ENCODE data around the gene CYB5R3. TPM values are rescaled to one million over a fixed set of nuclear protein-coding genes. Genes with fewer than 3 reads are reported as not detected.

The CYB5R3 gene
- total RNA-seq, 1 donor from 2014 or later: 181 TPM

DNA sequence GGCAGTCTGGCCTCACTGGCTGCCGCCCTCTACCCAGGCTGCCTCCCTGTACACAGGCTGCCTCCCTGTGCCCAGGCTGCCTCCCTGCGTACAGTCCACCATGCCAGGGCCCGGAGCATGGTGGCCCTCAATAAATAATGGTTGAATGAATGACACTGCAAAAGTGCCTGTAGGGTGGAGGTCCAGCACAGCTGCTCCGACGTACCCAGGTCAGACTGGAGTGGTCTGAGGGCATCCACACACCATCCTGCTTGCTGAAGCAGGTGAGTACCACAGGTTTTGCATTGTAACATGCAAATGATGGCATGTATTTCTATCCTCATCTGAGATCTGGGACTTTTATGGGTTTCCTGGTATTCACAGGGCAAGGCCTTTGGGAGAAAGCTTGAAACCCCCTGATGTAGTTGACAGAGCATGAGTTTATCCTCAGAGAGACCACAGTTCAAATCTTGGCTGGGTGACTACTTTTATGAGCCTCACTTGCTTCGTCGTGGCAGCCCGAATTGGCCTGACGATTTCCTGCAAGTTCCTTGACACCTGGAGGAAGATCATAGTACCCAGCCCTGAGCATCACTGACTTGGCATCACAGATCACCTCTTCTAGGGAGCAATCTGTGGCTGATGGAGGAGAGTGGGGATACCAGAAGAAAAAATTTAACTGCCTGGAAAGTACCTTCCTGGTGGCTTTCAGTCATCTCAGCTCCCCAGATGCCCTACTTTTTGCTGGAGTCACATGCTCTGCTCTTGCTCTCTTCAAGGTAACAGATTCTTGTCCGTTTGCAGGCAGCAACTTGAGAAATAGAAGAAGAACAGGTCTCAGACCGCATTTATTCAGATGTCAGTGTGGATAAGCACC lies 16.0 kb upstream of the CYB5R3 start:
- TF ChIP-seq, protein P1, sequence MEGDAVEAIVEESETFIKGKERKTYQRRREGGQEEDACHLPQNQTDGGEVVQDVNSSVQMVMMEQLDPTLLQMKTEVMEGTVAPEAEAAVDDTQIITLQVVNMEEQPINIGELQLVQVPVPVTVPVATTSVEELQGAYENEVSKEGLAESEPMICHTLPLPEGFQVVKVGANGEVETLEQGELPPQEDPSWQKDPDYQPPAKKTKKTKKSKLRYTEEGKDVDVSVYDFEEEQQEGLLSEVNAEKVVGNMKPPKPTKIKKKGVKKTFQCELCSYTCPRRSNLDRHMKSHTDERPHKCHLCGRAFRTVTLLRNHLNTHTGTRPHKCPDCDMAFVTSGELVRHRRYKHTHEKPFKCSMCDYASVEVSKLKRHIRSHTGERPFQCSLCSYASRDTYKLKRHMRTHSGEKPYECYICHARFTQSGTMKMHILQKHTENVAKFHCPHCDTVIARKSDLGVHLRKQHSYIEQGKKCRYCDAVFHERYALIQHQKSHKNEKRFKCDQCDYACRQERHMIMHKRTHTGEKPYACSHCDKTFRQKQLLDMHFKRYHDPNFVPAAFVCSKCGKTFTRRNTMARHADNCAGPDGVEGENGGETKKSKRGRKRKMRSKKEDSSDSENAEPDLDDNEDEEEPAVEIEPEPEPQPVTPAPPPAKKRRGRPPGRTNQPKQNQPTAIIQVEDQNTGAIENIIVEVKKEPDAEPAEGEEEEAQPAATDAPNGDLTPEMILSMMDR (IDR thresholded peaks at IDR 0.05; ENCODE audit: insufficient read depth, low read depth, low read length): no peak
- TF ChIP-seq EZH2 (IDR thresholded peaks at IDR 0.05; ENCODE audit: insufficient read depth, low read length): no peak
- Mint-ChIP-seq H3K4me1 (ENCODE audit: low read depth, unreplicated experiment) (no peaks in the 10 kb centered on the region), H3K27me3 (ENCODE audit: low read depth, unreplicated experiment) (peaks cover 18% of the 10 kb centered on the region), H3K36me3 (ENCODE audit: low read depth, unreplicated experiment) (no peaks in the 10 kb centered on the region), H3K4me3 (ENCODE audit: unreplicated experiment) (no peak overlapping the region), H3K27ac (ENCODE audit: unreplicated experiment) (no peak overlapping the region), H3K9me3 (ENCODE audit: unreplicated experiment) (no peaks in the 10 kb centered on the region)
- Histone ChIP-seq H2AFZ (ENCODE audit: low read depth, low read length) (no peak overlapping the region), H3K79me2 (ENCODE audit: insufficient read depth, low read length) (no peaks in the 10 kb centered on the region), H3K9me3 (ENCODE audit: insufficient read depth, low read depth, low read length) (no peaks in the 10 kb centered on the region), H4K20me1 (ENCODE audit: insufficient read depth, low read length) (no peaks in the 10 kb centered on the region), H3K4me3 (ENCODE audit: insufficient read depth, low read depth, low read length) (no peak overlapping the region), H3K27me3 (ENCODE audit: insufficient read depth, low read length) (no peaks in the 10 kb centered on the region), H3K4me2 (ENCODE audit: low read length) (no peak overlapping the region), H3K9ac (ENCODE audit: low read length) (no peak overlapping the region), H3K36me3 (ENCODE audit: insufficient read depth, low read length) (no peaks in the 10 kb centered on the region), H3K4me1 (ENCODE audit: insufficient read depth, low read length) (no peaks in the 10 kb centered on the region), H3K27ac (ENCODE audit: low read depth, low read length) (no peak overlapping the region)
- DNase-seq (ENCODE audit: low read depth): no peak
- no peak for FAIRE-seq

DNA sequence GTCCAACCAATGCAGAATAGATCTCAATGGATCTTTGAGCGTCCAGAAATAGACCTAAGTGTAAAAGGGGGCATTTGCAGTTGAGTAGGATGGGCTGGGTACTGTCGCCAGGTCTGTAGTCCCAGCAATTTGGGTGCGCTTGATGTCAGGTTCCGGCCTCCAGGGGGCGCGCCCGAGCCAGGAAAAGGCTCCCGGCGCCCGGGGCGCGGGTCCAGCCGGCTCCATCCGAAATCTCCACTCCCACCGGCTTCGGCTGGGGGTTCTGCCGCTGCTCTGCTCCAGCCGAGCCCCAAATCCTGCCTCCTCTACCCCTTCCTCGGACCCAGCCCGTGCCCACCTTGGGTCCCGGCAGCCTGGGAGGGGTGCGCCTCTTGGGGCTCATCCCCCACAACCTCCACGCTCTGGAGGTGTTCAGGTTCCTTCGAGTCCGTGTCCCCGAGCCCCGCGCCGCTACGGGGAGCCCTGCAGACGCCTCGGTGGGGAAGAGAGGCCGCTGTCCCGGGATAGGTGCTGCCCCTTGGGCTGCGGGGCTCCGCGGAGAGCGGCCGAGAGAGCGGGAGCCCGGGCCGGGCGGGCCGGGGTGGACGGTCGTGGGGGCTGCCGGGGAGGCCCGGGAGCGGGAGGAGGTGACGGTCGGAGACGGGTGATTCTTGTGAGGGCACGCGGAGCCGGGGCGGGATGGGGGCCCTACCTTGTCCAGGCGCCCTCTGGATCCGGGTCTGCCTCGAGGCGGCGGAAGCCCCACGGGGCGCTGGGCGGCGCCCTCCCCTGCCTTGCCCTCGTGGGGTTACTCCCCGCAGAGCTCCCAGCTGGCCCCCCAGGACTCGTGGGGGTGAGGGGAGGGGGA lies 13.0 kb upstream of the CYB5R3 start:
- Mint-ChIP-seq H3K27ac (ENCODE audit: unreplicated experiment) (no peak overlapping the region), H3K9me3 (ENCODE audit: unreplicated experiment) (no peaks in the 10 kb centered on the region), H3K27me3 (ENCODE audit: low read depth, unreplicated experiment) (peaks cover 17% of the 10 kb centered on the region), H3K4me1 (ENCODE audit: low read depth, unreplicated experiment) (no peaks in the 10 kb centered on the region), H3K4me3 (ENCODE audit: unreplicated experiment) (no peak overlapping the region), H3K36me3 (ENCODE audit: low read depth, unreplicated experiment) (no peaks in the 10 kb centered on the region)
- Histone ChIP-seq H3K9ac (ENCODE audit: low read length) (peak overlapping the region; percentile 75), H3K4me3 (ENCODE audit: insufficient read depth, low read depth, low read length) (peak overlapping the region; percentile 62), H3K27me3 (ENCODE audit: insufficient read depth, low read length) (no peaks in the 10 kb centered on the region), H2AFZ (ENCODE audit: low read depth, low read length) (peak overlapping the region; percentile 99), H4K20me1 (ENCODE audit: insufficient read depth, low read length) (no peaks in the 10 kb centered on the region), H3K4me1 (ENCODE audit: insufficient read depth, low read length) (no peaks in the 10 kb centered on the region), H3K9me3 (ENCODE audit: insufficient read depth, low read depth, low read length) (no peaks in the 10 kb centered on the region), H3K79me2 (ENCODE audit: insufficient read depth, low read length) (no peaks in the 10 kb centered on the region), H3K4me2 (ENCODE audit: low read length) (peak overlapping the region; percentile 98), H3K36me3 (ENCODE audit: insufficient read depth, low read length) (no peaks in the 10 kb centered on the region), H3K27ac (ENCODE audit: low read depth, low read length) (no peak overlapping the region)
- TF ChIP-seq EZH2 (IDR thresholded peaks at IDR 0.05; ENCODE audit: insufficient read depth, low read length): no peak
- TF ChIP-seq, protein P1 (IDR thresholded peaks at IDR 0.05; ENCODE audit: insufficient read depth, low read depth, low read length): peak; percentile 67
- peak; percentile 22 for DNase-seq (ENCODE audit: low read depth)
- no peak for FAIRE-seq

Data from astrocyte (in vitro differentiated cells and primary cell).